ENCODE measurements around the gene CEP192. TPM values are rescaled to one million over a fixed set of nuclear protein-coding genes. Genes with fewer than 3 reads are reported as not detected.
"Not testable (repeated sequence)": the region's sequence is repeated elsewhere in the genome, so short reads cannot be mapped to it uniquely, and the experiment has no call there.

CEP192 gene
- polyA plus RNA-seq, 3 donors: 46.4 to 57.2 (median 47.9) TPM

DNA sequence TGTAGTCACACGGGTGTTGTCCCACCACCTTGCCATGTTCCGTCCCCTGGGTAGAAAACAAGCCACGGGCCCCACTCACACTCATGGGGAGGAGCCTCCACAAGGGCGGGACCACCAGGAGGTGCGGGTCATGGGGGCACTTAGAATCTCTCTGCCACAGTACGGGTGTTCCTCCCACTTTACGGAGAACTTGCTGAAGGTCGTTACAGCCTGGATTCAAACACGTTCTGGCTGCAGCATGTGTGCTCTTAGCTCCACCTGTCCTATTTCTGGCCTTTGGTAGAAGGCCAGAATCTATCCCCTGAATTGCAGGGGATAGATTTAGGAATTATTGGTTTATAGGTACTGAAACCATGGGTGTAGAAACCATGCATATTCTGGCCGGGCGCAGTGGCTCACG lies 14.9 kb upstream of the CEP192 start:
- no peak for DNase-seq (ENCODE audit: extremely low read depth in 1 of 11, low read depth in 9 of 11, low spot score in 4 of 11)

DNA sequence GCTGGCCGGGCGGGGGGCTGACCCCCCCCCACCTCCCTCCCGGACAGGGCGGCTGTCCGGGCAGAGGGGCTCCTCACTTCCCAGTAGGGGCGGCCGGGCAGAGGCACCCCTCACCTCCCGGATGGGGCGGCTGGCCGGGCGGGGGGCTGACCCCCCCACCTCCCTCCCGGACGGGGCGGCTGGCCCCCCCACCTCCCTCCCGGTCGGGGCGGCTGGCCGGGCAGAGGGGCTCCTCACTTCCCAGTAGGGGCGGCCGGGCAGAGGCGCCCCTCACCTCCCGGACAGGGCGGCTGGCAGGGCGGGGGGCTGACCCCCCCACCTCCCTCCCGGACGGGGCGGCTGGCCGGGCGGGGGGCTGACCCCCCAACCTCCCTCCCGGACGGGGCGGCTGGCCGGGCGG lies 11.1 kb upstream of the CEP192 start:
- not testable (repeated sequence) for DNase-seq (ENCODE audit: extremely low read depth in 1 of 11, low read depth in 9 of 11, low spot score in 4 of 11)

DNA sequence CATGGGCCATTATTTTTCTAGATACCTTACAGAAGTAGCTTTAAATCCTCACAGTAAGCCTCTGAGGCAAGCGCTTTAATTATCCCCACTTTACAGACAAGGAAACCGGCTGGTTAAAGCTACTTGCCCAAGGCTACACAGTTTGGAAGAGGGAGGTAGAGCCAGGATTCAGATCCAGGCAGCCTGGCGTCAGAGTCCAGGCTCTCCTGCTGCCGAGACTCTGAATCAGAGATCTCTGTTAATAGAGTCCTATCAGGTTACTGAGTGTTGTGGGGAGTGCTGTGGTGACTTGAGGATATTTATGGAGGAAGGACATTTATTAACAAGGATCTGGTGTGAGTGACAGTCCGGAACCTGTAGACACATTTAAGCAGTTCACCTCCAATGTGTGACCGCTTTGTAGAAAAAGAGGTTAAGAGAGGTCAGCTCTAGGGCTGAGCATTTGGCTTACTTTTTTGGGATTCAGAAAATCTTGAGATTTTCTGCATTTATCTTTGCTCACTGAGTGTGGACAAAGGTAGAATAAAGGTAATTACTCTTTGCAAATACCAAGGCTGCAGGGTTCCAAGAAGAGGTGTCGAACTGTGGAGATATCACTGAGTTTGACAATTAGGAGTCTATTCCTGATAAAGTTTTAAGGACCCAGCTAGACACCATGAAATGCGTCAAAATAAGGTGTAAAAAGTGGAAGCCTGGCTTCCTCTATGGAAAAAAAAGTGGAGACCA lies 1.6 kb upstream of the CEP192 start:
- DNase-seq (ENCODE audit: extremely low read depth in 1 of 11, low read depth in 9 of 11, low spot score in 4 of 11): no peak

DNA sequence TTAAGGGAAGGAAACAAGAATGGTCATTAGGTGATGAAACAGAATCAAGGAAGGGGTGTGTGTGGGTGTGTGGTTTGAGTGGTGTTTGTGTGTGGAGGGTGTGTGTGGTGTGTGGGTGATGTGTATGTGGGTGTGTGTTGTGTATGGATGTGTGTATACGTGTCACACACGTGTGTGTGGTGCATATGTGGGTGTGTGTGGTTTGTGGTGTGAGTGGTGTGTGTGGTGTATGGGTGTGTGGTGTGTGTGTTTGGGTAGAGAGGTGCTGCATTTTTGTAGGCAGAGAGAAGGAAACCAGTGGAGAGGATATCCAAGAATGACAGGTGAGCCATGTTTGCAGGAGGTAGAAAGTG lies 1.1 kb upstream of the CEP192 start:
- DNase-seq (ENCODE audit: extremely low read depth in 1 of 11, low read depth in 9 of 11, low spot score in 4 of 11): no peak

DNA sequence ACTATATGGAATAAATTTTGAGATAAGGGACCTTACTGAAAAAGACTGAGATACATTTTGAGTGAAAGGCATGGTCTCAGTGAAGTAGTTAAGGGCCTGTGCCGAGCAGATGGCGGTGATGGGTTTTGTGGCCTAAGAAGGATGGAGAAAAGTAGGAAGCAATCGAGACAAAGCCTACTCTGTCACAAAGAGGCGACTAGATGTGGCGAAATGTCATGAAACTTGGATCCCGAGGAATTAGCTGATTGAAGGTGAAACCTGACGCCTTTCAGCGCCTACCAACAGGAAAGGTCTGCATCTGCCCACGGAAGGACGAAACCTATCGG lies 558 bp upstream of the CEP192 start:
- DNase-seq (ENCODE audit: extremely low read depth in 1 of 11, low read depth in 9 of 11, low spot score in 4 of 11): peak in 2 of 11 donors; percentile 34 to 35

DNA sequence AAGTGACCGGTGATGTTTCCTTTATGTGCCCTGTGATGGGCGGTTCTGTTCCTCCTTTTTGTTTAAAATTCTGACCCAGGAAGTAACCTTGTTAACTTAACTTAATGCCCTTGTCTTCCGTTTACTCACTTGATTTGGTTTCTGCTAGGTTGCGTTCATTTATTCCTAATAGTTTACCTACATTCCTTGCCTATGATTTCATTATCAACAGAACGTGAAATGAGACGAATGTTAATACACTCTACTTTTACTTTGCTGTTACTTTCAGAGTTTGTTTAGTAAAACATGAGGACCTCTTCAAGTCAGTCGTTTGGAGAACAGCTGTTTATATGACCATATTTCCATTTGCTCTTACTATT lies 638 bp downstream of the CEP192 start:
- peak in 1 of 11 donors; percentile 10 for DNase-seq (ENCODE audit: extremely low read depth in 1 of 11, low read depth in 9 of 11, low spot score in 4 of 11)

DNA sequence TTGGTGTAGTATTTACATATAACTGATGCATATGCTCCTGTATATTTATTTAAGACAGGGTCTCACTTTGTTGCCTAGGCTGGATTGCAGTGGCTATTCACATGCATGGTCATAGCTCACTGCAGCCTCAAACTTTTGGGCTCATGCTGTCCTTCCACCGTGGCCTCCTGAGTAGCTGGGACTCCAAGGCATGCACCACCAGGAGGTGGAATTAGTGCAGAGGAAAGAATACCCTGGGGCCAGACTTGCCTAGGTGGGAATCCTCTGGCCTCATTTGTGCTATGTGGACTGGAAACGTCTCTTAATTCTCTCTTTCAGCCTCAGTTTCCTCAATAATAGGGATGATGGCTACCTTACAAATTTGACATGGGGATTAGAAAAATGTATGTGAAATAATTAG lies 2.3 kb downstream of the CEP192 start:
- no peak for DNase-seq (ENCODE audit: extremely low read depth in 1 of 11, low read depth in 9 of 11, low spot score in 4 of 11)

DNA sequence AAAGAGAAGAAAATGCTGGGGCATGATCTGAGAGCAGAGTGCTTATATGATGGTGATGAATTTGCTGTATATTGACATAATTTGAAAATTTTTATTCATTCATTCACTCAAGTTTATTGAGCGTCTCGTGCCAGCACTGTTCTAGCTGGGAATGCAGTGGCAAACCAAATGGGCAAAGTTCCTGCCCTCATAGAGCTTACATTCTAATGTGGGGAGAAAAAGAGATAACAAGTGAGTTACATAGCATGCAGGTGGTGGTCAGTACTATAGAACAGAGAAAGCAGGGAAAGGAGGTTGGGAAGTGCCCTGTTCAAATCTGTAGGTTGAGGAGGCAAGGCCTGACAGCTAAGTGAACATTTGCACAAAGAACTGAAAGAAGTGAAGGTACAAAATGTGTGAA lies 4.3 kb downstream of the CEP192 start:
- no peak for DNase-seq (ENCODE audit: extremely low read depth in 1 of 11, low read depth in 9 of 11, low spot score in 4 of 11)

DNA sequence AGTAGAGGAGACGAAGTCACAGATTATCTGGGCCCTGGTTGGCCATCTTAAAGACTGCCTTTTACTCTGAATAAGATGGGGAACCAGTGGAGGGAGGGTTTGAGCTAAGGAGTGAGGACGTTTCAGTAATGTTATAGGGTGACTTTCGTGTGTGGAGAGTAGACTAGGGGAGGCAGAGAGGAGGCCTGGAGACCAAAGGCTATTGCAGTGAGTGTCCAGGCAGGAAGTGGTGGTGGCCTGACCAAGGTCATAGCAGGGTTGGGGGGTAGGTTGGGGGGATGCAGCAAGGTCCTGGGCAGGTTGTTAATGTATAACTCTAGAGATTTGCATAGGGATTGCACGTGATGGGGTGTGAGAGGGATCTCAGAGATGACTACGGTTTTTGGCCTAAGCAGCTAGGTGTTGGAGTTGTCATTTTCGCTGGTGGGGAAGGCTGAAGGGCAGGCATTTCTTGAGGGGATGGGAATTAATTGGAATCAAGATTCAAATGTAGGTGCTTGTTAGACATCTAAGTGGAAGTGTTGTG lies 4.9 kb downstream of the CEP192 start:
- no peak for DNase-seq (ENCODE audit: extremely low read depth in 1 of 11, low read depth in 9 of 11, low spot score in 4 of 11)

DNA sequence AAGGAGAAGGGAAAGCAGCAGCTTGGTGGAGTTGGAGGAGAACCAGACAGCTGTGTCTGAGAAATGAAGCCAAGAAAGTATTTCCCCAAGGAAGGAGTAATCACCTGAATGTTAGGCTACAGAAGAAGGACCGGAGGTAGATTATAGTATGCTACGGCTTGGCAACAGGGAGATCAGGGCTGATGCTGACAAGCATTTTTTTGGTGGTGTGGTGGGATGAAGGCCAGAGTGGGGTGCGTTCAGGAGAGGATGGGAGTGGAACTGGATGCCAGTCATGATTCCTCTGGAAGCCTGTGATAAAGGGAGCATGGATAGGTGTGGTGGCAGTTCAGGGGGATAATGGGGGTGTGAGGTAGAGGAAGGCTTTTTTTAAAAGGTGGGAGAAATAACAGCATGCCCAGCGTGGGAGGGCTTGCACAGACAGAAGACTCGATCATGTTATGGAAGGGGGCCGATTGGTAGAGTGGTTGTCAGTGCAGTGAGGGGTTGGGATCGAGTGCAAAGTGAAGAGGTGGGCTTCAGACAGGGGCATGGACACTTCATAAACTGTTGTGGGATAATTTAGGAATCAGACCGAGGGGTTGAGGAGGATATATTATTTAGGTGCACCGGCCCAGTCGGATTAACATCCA lies 5.6 kb downstream of the CEP192 start:
- DNase-seq (ENCODE audit: extremely low read depth in 1 of 11, low read depth in 9 of 11, low spot score in 4 of 11): no peak

DNA sequence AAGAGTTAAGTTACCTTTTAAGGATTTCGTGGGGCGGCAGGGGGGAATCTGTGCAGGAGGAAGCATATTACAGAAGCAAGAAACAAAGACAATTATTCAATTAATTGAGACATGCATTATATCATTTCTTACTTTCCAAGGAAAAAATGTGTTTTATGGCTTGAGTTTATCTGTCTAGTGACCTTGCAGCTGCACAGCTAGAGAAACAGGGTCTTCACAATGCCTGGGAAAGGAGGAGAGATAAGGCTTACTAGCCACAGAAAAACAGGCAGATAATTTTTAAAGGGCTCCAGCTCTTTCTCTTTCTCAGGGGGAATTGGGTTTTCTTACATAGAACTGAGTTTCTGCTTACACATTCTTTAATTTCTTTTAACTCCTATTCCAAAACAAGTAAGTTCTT lies 6.2 kb downstream of the CEP192 start:
- not testable (repeated sequence) for DNase-seq (ENCODE audit: extremely low read depth in 1 of 11, low read depth in 9 of 11, low spot score in 4 of 11)

DNA sequence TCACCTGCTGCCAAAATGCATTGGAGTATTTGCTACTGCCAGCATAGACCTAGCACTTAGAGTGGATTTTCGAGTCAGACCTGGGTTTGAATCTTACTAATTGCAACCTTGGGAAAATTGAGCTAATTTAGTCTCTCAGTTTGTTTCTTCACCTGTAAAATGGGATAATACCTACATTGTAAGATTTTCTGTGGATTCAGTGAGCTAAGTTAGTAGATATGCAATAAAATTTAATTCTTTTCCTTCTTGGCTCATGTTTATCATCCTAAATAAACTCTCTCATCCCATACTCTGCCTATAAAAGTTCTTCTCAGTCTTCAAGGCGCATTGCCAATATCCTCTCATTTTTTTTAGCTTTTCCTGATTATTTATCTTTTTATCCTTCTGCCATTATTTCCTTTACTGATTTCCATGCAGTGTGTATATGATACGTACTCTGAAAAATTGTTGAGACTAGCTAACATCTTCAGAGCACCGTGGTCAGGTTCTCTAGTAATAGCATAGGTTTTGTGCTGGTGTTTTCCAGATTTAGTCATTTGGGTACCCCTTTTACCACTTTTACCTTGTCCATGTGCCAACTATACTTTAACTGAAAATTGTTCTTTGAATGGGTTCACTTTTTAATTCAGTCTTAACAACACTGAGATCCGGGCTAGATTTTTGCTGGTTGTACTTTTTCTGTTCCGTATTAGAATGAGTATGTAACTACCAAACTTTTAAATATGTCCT lies 7.3 kb downstream of the CEP192 start:
- DNase-seq (ENCODE audit: extremely low read depth in 1 of 11, low read depth in 9 of 11, low spot score in 4 of 11): no peak

DNA sequence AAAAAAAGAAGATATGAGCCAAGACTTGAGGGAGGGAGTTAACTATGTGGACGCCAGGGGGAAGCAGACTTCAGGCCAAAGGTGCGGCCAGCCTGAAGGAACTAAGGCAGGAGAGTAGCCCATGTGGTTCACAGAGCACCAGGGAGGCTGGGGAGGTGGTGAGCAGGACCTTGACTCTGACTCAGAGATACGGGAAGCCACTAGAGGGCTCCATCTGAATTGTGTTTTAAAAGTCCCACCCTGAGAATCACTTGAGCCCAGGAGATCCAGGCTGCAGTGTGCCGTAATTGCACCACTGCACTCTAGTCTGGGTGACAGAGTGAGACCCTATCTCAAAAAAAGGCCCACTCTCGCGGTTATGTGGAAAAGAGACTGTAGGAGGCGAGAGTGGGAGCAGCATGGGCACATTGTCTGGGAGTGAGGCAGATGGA lies 12.3 kb downstream of the CEP192 start:
- DNase-seq (ENCODE audit: extremely low read depth in 1 of 11, low read depth in 9 of 11, low spot score in 4 of 11): peak in 3 of 11 donors; percentile 9 to 10 (median 9)

DNA sequence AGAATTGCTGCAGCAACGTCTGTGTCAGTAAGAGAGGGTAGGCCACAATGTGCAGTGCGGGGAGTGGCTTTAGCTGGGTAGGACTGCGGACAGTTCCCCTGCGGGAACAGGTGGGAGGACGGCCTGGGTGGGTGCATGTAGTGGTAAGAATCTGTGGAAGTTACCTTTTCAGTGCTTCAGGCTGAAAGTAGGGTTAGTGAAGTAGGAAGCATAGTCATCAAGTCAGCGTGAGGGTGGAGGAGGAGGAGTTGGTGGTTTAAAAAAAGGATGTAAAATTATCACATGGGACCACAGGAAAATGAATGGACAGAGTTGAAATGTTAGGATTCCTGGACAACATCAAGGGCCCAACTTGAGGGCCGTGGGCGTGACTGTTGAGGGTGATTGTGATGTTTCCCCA lies 13.2 kb downstream of the CEP192 start:
- no peak for DNase-seq (ENCODE audit: extremely low read depth in 1 of 11, low read depth in 9 of 11, low spot score in 4 of 11)

DNA sequence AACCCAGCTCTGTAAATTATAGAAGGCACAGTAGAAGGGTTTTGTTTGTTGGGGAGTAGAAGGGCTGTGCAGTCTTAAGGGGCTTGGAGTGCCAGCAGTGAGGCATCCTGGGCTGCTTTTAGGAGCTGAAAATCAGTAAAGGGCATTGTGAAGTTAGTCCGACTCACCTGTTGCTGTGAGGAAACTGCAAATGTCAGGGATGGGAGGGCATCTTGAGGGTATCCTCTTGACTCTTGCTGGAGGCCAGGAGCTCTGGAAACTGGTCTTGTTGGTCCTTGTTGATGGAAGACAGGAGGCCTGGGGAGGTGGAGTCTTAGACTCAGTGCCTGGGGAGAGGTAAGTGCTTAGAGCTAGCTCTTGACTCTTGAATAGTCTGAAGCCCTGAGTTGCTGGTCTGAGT lies 14.1 kb downstream of the CEP192 start:
- no peak for DNase-seq (ENCODE audit: extremely low read depth in 1 of 11, low read depth in 9 of 11, low spot score in 4 of 11)

DNA sequence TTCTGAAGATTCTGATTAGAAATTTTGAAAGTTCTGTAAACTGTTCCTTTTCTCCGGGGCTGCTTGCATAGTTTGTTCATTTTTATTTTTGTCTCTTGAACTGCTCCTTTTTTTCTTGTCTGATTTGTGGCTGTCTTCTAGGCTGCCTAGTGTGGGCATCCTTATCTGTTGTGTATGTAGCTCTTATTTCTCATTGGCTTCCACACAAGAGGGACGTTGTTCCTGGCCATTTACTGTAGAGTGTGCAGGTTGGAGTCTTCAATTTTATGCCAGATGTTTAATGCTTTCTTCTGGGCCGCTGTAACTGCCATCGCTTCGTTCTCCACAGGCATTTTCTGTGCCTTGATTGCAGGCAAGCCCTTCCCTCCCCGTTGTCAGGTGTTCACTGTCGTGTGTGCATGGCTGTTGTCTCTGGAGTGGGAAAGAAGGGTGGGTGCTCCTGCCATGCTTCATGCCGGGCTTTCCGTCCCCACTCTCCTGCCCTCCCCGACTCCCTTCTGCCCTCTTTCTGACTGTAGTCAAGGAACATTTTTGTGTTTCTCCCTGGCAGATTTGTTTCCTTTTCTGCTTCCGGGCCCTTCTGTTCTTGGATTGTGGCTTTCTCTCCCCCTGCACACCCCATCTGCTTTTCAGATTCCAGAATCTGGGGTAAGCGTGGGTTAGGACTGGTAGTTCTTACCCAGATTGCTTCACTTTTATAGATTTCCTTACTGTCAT lies 15.5 kb downstream of the CEP192 start:
- no peak for DNase-seq (ENCODE audit: extremely low read depth in 1 of 11, low read depth in 9 of 11, low spot score in 4 of 11)

DNA sequence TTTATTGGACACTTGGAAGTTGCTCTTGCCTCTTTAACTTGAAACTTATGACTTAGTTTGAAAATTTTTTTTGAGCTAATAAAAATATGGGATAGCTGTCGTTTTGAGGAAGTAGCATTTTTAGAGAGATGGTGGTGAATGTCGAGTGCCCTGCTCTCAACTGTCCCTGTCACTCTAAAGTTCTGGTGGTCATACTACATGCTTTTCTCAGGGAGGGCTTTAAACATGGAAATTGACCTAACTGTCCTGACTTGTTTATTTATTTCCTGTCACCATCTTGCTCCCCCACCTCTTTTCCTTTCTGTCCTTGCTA lies 16.0 kb downstream of the CEP192 start:
- DNase-seq (ENCODE audit: extremely low read depth in 1 of 11, low read depth in 9 of 11, low spot score in 4 of 11): no peak

DNA sequence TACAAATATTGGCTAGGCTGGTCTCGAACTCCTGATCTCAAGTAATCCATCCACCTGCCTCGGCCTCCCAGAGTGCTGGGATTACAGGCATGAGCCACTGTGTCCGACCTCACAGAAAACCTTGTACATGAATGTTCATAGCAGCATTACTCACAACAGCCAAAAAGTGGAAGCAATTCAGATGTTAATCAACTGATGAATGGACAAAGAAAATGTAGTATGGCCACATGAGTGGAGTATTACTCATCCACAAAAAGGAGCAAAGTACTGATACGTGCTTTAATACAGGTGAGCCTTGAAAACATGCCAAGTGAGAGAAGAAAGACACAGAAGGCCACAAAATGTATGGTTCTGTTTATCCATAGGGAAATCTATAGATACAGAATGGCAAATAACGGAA lies 20.6 kb downstream of the CEP192 start:
- DNase-seq (ENCODE audit: extremely low read depth in 1 of 11, low read depth in 9 of 11, low spot score in 4 of 11): no peak

DNA sequence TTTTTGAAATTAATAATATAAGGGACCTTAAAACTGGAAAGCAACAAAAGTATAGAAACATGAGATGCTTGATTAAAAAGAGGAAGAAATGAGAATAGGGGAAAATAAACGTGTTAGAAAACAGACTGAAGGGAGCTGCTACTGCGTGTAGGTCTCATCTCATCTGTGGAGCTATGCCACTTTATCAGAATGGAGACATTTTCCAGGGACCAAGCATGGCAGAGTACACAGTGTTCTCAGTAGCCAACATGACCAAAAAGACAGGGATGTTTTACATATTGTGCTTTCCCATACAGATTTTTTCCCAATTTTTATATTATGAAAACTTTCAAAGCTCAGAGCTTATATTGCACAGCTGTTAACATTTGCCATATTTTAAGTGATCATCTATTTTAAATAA lies 23.1 kb downstream of the CEP192 start:
- DNase-seq (ENCODE audit: extremely low read depth in 1 of 11, low read depth in 9 of 11, low spot score in 4 of 11): no peak

DNA sequence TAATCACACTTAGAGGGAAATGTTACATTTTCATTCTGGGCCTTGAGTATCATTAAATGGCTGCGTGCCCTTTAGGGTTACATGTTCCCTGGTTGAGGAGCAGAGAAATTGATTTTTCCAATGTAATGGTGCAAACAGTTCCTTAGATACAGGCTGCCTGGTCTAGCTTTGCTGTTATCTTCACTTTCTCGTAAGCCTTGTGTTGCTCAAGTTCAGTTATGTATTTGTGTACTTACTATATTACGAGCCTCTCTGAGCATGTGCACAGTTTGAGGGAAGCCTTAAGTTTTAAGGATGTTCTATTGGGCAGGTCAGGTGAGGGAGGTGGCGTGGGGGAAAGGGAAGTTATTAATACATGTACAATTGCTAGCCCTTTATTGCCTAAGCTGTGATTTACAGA lies 23.7 kb downstream of the CEP192 start:
- DNase-seq (ENCODE audit: extremely low read depth in 1 of 11, low read depth in 9 of 11, low spot score in 4 of 11): no peak
